Stimulated activated CD8-positive, alpha-beta memory T cell treated with anti-CD3 and anti-CD28 coated beads, Interleukin-7, amount 100 ng/mL, for 48 hours (primary cell): ENCODE results near the gene CD8B2.
"Not testable (repeated sequence)": the region's sequence is repeated elsewhere in the genome, so short reads cannot be mapped to it uniquely, and the experiment has no call there.

Experiments
- DNase-seq, 2 donors: peaks; one replicate each; pipeline ENCODE4 v3.0.0-alpha.2; 2020; ENCODE audit warnings: low read depth in 1 of 2; ENCODE audit errors: extremely low read depth in 1 of 2

Gene CD8B2

DNA sequence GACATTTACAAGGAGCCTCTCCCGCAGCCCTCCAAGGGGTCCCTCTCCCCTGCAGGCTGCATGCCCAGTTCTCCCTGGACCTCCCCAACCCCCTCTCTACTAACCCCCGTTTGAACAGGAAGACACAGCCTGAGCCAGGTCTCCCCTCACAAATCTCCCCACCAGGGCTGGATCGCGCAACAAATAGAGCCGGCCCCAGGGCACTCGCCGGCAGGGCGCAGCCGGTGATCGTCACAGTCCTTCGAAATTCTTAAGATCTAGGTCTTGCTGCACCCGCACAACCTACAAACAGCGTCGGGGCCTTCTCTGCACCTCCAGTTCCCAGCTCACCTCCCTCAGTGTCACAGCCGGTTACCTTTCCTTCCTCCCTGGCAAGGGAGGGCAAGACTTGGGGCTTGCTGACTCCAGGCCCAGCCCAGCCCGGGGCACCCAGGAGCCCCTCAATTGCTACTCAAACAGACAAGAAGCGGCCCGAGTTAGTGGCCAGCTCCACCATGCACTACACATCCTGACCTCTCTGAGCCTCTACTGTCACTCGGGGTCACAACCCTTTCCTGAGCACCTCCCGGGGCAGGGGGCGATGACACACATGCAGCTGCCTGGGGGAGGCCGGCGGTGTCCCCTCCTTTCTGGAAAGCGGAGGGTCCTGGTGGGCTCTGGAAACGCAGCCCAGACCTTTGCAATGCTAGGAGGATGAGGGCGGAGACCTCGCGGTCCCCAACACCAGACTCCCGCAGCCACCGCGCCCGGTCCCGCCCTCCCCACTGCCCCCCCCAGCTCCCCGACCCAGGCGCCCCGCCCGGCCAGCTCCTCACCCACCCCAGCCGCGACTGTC, at the start of gene CD8B2:
CD8B2 (plus strand) TSS at position 814 of the 835 bp plus-strand sequence. CDS start 63 bp downstream, outside the sequence.
- not testable (repeated sequence) for DNase-seq

DNA sequence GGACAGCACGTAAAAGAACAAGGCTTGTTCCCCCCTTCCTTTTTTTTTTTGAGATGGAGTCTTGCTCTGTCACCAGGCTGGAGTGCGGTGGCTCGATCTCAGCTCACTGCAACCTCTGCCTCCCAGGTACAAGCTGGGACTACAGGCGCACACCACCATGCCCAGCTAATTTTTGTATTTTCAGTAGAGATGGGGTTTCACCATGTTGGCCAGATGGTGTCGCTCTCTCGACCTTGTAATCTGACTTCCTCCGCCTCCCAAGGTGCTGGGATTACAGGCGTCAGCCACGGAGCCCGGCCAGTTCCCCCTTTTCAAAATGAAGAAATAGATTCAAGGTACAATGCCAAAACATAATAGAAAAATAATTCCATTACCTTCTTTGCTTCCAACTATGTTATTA, 25.3 kb upstream of the CD8B2 start:
- not testable (repeated sequence) for DNase-seq

DNA sequence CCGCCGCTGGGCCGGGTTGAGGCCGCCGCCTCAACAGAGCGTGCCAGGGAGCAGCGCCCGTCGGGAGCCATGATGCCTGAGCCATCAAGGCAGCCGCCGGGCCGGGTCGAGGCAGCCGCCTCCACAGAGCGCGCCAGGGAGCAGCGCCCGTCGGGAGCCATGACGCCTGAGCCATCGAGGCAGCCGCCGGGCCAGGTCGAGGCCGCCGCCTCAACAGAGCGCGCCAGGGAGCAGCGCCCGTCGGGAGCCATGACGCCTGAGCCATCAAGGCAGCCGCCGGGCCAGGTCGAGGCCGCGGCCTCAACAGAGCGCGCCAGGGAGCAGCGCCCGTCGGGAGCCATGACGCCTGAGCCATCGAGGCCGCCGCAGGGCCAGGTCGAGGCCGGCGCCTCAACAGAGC, 19.6 kb upstream of the CD8B2 start:
- not testable (repeated sequence) for DNase-seq

DNA sequence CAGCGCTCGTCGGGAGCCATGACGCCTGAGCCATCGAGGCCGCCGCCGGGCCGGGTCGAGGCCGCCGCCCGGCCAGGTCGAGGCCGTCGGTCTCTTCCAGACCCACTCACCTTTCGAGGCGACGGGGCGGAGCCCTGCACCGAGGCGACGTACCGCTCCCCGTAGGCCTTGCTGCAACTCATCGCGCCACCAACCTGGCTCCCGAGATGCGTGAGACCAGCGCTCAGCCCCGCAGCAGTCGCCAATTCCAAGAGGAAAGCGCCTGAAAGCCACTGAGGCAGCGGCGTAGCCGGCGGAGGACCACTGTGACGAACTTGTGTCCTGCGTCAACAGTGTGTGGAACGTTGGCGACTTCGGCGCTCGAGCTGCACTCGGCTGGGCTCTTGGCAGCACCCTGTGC, 19.1 kb upstream of the CD8B2 start, which contains the start of gene RGPD3:
RGPD3 (minus strand) TSS at position 307 of the 400 bp plus-strand sequence; CDS start at position 182, 125 bp downstream.
- not testable (repeated sequence) for DNase-seq

DNA sequence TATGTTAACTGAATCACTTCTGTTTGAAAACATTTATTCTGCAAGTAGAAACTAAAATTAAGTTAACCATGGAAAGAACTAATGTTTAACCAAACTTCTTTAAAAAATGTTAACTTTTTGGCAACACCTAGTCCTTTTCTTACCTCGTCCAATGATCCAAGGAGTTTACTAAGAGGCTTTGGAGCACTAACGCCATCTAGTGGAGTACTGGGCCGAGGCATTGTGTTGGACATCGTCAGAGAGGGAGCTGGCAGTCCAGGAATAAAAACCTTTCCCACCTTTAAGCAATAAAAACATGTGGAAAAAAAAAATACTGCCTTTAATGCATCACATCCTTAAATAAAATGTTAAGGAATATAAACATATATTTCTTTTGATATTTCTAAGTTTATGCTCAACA, 16.5 kb upstream of the CD8B2 start:
- peak in 1 of 2 donors; percentile 7 for DNase-seq

DNA sequence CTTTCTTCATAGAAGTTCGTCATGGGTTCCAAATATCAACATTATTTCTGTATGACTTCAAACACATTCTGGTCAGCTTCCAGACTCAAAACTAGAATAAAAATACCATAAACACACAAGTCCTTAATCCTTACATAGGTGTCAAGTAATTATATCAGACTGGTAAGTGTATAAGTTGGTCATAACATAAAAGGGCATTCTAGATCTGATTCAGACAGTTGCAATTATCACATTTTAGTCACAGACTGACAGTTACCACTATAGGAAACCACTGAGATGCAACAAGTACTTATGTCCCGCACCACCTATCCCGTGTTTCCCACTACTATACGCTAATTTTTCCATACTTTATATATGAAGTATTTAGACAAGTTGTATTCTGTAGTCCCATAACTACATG, 9.5 kb upstream of the CD8B2 start:
- DNase-seq, result not testable (repeated sequence)

DNA sequence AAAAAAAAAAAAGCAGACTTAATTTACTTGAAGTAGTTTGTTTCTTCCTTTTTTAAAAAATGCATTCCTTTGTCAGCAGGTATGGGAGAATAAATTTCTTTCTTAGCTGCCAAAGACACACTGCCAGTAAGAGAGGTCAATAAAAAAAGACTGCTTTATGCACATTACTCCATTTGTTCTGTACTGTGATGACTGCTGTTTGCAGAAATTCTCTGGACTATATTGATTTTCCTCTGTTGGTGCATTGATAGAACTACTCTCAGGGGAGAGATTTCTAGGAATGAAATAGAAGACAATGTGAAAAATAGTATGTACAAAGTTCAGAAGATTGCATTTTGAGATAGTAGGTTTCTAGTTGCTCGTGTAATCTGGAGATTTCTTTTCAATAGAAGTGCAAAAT, 7.6 kb upstream of the CD8B2 start:
- DNase-seq, result not testable (repeated sequence)

DNA sequence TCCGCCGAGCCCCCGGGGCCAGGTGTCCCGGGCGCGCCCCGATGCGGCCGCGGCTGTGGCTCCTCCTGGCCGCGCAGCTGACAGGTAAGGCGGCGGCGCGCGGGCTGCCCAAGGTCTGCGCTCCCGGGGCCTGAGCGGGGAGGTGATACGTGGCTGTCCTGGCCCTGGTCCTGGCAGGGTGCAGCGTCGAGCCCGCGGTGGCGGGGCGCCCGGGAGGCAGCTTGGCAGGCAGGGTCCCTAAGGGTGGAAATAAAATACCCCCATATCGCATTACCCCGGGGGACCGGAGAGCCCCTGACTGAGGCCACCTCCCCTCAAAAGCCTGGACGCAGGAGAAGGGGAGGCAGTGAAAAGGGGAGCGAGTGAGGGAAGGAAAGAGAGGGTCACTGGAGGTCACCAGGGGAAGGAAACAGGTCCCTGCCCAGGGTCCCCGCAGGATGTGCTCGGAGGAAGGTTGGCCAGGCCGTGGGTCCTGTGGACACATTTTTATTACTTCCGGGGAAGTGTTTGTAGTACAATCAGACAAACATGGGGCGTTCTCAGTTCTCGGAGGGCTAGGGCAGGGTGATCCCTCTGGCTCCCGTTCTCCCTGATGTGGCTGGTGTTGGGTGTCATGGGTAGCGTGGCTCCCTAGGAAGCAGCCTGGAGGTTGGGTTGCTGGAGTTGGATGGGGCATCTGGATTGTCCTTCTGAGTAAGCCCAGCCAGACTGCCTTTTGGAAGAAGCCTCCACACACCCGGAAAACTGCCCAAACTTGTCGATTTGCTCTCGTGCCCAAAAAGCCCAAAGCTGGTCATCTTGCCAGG, 425 bp downstream of the CD8B2 start:
- DNase-seq, result not testable (repeated sequence)

DNA sequence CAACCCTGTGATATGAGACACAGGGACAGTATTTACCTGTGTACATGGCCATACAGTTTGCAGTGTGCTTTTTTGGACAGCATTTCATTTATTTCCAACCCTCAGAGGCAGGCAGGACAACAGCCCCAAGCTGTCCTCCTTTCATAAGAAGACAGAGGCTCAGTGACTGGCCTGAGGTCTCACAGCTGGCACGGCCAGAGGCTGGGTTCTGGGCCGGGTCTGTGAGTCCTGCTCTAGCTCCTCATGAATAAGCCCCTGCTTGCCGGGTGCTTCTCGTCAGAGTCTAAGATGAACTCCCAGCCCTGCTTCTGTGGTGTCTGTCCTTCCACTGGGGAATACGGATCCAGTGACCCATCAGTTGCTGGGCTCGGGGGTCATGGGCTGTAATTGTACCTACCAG, 2.5 kb downstream of the CD8B2 start:
- DNase-seq, result not testable (repeated sequence)

DNA sequence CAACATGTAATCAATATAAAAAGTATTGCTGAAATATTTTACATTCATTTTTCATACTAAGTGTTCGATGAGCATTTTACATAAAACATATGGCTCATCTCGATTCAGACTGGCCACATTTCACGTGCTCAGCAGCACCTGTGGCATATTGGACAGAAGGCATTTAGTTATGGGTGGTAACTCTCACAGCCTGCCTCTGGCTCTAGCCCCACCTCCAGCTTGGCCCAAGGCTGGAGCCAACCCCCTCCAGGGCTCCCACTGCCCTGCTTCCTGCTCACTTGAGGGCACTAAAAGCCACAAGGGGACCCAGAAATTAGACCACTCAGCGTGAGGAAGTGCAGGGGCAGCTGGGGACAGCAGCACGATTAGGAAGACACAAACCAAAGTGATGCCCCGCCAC, 5.2 kb downstream of the CD8B2 start:
- DNase-seq, result not testable (repeated sequence)

DNA sequence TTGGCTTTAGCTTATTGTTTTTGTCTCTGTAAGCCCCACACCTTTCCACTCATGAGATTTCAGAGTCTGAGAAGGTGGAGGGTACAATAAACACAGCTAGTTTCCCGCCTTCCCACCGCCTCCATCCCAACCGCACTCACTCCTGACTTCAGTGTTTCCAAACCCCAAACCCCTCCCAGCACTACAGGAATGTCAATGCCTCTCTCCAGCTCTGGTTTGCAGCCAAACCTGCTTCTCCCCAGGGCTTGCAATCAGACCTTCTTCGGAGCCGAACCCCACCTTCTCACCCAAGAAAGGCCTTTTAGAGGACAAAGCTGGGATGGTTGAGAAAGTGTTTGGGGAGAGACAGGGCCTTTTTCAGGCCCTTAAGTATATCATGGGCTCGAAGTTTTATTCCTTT, 5.7 kb downstream of the CD8B2 start:
- not testable (repeated sequence) for DNase-seq

DNA sequence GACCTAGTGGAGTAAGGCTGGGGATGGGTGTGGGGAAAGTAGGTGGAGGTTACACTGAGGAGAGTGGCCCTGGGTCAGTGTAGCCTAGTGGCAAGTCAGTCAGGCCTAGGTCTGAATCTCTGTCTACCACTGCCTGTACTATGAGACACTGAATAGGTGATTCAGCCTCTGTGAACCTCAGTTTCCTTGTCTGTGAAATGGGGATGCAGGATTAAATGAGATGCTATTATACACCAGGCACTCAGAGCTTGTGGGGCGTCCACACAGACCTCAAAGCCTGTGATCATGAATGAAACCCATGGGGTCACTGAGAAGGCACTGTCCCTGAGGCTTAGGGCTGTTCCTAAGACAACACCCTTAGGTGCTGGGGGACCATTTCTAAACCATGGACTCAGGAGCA, 11.4 kb downstream of the CD8B2 start:
- DNase-seq, result not testable (repeated sequence)

DNA sequence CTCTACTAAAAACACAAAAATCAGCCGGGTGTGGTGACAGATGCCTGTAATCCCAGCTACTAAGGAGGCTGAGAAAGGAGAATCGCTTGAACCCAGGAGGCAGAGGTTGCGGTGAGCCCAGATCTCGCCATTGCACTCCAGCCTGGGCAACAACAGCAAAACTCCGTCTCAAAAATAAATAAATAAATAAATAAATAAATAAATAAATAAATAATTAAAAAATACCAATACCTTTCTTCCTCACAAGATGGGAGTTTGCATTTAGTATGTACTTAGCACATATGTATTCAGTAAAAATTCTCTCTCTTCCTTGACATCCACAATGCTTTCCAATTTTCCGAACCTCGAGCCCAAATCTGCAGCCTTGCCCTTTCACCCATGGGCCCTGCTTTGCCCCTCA, 13.2 kb downstream of the CD8B2 start:
- not testable (repeated sequence) for DNase-seq

DNA sequence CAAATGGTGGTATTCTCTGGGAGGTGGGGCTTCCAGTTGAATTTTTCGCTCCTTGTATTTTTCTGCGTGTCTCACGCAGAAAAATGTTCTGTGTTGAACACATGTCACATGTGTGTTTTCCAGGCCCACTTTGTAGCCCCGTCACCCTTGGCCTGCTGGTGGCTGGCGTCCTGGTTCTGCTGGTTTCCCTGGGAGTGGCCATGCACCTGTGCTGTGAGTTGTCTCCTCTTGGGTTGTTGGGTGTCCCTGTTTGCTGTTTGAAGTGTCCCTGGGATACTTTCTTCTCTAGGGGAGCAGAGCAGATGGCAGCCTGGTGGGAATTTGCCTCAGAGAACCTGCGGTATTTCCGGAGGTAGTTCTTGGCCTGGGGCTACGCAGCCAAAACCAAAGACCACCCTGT, 15.2 kb downstream of the CD8B2 start:
- not testable (repeated sequence) for DNase-seq

DNA sequence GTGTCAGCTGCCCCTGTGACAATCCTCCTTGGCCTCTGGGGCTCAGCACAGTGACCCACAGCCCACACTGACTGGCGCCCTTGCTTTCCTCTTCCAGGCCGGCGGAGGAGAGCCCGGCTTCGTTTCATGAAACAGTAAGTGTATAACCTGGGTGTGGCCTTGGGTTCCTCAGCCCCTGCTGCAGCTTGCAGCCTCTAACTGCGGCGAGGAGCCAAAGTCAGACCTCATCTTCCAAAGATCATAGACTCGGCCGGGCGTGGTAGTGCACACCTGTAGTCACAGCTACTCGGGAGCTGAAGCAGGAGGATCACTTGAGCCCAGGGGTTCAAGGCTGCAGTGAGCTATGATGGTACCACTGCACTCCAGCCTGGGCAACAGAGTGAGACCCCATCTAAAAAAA, 17.0 kb downstream of the CD8B2 start:
- not testable (repeated sequence) for DNase-seq

DNA sequence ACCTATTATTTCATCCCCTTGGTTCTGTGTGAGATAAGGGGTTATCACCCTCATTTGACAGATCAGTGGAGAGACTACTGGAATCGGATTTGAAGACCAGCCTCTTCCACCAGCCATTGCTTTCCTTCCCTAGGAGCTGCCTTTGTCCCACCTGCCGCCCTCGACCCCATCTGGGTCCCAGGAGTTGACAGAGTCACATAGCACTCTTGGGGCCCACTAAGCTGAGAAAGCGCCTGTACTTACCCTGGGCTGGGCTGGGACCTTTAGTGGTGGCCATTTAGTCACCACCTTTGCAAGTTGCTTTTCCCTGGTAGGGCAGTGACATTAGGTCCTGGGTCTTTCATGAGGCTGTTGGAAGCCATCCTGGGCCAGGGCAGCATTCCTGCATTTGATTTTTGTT, 17.6 kb downstream of the CD8B2 start:
- not testable (repeated sequence) for DNase-seq

DNA sequence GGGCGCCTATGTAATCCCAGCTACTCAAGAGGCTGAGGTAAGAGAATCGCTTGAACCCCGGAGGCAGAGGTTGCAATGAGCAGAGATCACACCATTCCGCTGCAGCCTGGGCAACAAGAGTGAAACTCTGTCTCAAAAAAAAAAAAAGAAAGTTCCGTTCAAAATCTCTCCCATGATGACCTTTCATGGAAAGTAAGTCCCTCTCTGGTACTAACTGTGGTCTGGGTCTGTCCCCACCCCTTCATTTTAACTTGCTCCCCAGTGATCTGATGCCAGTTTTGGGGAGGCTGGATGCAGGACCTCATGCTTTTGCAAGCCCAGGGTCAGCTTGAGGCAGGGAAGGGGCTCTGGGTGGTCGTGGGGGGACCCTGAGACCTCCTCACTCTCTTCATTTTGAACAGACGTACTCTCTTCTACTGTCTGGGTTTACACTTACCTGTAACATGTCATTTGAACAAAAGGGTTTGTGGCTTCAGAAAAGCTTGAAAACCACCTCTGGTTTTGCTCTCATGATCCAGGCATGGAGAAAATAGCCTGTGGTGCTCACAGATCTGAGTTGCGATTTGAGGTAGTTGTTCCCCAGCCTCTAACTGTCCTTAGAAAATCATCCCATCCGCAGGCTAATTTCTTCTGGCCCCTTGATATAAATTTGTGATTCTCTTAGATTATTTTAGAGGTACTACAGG, 19.0 kb downstream of the CD8B2 start:
- not testable (repeated sequence) for DNase-seq

DNA sequence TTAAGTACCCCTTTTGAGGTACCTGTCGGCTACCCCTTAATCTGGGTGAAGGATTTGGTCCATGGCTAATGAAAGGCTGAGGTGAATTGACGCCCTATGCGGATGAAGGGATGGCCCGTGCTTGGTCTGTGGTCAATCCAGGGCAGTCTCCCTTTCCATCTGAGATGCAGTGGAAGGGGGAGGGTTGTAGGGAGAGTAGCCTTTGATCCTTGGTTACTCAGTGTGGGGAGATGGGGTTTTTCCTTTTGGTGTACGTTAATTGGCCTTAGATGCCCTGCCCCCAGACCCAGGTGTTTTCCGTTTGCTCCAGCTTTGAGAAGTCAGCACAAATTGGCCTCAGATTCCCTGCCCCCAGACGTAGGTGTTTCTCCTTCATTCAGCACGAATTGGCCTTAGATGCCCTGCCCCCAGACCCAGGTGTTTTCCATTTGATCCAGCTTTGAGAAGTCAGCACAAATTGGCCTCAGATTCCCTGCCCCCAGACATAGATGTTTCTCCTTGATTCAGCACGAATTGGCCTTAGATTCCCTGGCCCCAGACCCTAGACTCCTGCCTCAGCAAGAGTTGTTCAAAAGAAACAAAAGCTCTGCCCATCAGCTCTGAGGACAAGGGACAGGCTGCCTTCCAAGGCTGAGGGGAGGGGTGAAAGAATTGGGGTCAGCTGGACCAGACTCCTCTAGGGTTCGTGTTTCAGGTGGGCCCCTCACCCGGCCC, 21.7 kb downstream of the CD8B2 start:
- not testable (repeated sequence) for DNase-seq

DNA sequence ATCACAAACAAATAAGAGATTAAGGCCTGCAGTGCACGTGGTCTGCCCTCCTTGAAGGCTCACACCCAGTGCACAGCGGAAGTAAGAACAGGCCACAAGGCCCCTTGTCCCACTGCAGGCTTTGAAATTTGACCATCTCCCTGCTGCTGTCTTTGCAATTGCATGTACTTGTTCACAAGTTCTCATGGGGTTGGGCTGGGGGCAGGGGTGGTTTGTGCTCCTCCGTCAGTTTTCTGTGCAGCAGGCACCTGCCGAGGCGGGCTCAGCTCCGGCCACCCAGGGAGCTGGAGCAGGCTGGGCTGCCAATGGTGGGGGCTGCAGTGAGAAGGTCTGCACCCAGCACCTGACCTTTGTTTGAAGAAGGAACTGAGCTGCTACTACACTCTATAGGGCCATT, 22.2 kb downstream of the CD8B2 start:
- not testable (repeated sequence) for DNase-seq

DNA sequence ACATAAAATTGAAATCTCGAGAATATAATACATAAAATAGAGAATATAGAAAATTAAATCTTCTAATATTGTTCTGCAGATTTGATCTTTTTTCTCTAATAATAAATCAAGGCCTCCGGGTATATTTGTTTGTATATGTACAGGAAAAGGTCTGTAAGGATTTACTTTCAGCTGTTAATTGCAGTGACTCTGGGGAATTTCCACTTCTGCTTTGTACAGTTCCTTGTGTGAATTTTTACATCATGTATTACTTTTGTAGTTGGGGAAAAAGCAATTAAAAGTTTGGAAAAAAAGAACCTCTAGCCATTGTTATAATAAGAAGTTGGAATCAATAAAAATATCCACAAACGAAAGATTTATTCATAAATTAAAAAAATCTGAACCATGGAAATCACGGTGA, 23.6 kb downstream of the CD8B2 start:
- DNase-seq, result not testable (repeated sequence)
